ENCODE data around the gene BTBD10. TPM values are rescaled to one million over a fixed set of nuclear protein-coding genes. Genes with fewer than 3 reads are reported as not detected.

The BTBD10 gene
- total and polyA plus RNA-seq, 2 of the 13 experiments (the other 11 are each of a cell fraction or from before 2014, with no cell fraction given): 9.8 to 26.6 TPM

GRCh38 chr11:13462901-13463778 lies at the start of gene BTBD10 (continued):
- TF ChIP-seq, protein P1, sequence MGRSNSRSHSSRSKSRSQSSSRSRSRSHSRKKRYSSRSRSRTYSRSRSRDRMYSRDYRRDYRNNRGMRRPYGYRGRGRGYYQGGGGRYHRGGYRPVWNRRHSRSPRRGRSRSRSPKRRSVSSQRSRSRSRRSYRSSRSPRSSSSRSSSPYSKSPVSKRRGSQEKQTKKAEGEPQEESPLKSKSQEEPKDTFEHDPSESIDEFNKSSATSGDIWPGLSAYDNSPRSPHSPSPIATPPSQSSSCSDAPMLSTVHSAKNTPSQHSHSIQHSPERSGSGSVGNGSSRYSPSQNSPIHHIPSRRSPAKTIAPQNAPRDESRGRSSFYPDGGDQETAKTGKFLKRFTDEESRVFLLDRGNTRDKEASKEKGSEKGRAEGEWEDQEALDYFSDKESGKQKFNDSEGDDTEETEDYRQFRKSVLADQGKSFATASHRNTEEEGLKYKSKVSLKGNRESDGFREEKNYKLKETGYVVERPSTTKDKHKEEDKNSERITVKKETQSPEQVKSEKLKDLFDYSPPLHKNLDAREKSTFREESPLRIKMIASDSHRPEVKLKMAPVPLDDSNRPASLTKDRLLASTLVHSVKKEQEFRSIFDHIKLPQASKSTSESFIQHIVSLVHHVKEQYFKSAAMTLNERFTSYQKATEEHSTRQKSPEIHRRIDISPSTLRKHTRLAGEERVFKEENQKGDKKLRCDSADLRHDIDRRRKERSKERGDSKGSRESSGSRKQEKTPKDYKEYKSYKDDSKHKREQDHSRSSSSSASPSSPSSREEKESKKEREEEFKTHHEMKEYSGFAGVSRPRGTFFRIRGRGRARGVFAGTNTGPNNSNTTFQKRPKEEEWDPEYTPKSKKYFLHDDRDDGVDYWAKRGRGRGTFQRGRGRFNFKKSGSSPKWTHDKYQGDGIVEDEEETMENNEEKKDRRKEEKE (IDR thresholded peaks at IDR 0.05): no peak
- TF ChIP-seq KMT2B (CRISPR knock-in tag; IDR thresholded peaks at IDR 0.05): peak; percentile 93
- TF ChIP-seq ZNF3 (CRISPR knock-in tag; IDR thresholded peaks at IDR 0.05): no peak
- no peak for TF ChIP-seq TEAD2 (CRISPR knock-in tag; IDR thresholded peaks at IDR 0.05)
- TF ChIP-seq CHD4 (IDR thresholded peaks at IDR 0.05; ENCODE audit: borderline replicate concordance, low read length): no peak
- TF ChIP-seq SKI (IDR thresholded peaks at IDR 0.05; ENCODE audit: partially characterized antibody): peak; percentile 62
- no peak for TF ChIP-seq NFRKB (IDR thresholded peaks at IDR 0.05)
- no peak for TF ChIP-seq ZBTB40 (IDR thresholded peaks at IDR 0.05)
- peak; percentile 72; the same call in 1 of the 2 replicates for TF ChIP-seq ZBTB40 (CRISPR knock-in tag; IDR thresholded peaks at IDR 0.05)
- TF ChIP-seq HDAC1 (CRISPR knock-in tag; IDR thresholded peaks at IDR 0.05): peak; percentile 56
- TF ChIP-seq ELF3 (CRISPR knock-in tag; IDR thresholded peaks at IDR 0.05): peak; percentile 64
- no peak; the same call in none of the 2 replicates for TF ChIP-seq FOXC1 (CRISPR knock-in tag; IDR thresholded peaks at IDR 0.05; ENCODE audit: borderline replicate concordance)
- peak; percentile 65; the same call in 1 of the 2 replicates for TF ChIP-seq ZNF276 (CRISPR knock-in tag; IDR thresholded peaks at IDR 0.05; ENCODE audit: low read depth)
- TF ChIP-seq, protein P2, sequence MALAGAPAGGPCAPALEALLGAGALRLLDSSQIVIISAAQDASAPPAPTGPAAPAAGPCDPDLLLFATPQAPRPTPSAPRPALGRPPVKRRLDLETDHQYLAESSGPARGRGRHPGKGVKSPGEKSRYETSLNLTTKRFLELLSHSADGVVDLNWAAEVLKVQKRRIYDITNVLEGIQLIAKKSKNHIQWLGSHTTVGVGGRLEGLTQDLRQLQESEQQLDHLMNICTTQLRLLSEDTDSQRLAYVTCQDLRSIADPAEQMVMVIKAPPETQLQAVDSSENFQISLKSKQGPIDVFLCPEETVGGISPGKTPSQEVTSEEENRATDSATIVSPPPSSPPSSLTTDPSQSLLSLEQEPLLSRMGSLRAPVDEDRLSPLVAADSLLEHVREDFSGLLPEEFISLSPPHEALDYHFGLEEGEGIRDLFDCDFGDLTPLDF (CRISPR knock-in tag; IDR thresholded peaks at IDR 0.05): peak; percentile 57; the same call in 1 of the 2 replicates

Data from HepG2 (cell line).